NCI-H345 treated with DMSO at 0.1 percent for 48 hours (cell line): ENCODE results near the gene SLC6A18.

ENCODE experiments used
- DNase-seq: peaks from one replicate; lab custom pipeline; 2025; ENCODE audit not compliant: unreplicated experiment; lab: John Stamatoyannopoulos, UW

The SLC6A18 gene

DNA sequence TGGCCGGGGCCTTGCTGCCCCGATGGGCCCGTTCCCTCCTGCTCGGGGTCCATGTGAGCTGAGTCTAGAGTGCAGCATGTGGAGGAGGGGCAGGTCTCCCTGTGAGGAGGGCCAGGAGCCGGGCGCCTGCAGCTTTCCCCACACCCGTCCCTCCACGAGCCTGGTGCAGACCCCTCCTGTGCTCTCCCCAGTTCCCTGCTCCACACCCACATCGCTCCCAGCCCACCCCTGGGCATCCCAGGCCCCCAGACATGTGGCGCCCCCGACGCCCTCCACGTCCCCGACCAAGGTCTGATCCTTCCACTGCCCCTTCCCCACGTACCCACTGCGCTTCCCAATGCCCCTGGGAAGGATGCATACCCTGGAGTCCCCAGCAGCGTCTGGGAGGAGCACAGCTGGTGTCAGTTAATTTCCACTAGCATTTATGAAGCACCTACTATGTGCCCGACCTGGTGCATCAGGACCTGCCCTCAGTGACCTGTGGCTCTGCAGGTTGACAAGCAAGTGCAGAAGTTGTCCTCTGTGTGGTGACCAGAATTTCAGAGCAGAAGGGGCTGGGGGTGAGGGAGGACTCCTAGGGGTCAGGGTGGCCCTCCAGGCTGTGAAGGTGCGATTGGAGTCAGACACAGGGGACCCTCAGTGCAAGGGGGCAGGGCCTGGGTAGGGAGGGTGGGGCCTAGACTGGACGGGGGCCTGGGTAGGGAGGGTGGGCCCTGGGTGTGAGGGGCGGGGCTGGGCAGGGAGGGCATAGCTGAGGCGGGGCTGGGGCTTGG lies 10.8 kb upstream of the SLC6A18 start:
- no peak for DNase-seq

DNA sequence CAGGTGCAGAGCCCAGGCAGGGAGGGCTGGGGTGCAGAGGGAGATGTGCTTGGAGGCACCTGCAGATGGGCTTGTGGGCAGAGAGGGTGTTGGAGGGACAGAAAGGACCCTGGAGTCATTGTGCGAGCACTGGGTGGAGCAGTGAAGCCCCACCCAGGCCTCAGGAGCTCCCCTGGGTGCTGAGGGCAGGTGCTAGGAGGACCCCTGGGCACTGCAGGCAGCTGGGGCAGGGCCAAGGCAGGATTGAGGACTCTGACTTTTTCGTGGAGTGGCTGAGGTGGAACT lies 10.3 kb upstream of the SLC6A18 start:
- peak; percentile 61 for DNase-seq

DNA sequence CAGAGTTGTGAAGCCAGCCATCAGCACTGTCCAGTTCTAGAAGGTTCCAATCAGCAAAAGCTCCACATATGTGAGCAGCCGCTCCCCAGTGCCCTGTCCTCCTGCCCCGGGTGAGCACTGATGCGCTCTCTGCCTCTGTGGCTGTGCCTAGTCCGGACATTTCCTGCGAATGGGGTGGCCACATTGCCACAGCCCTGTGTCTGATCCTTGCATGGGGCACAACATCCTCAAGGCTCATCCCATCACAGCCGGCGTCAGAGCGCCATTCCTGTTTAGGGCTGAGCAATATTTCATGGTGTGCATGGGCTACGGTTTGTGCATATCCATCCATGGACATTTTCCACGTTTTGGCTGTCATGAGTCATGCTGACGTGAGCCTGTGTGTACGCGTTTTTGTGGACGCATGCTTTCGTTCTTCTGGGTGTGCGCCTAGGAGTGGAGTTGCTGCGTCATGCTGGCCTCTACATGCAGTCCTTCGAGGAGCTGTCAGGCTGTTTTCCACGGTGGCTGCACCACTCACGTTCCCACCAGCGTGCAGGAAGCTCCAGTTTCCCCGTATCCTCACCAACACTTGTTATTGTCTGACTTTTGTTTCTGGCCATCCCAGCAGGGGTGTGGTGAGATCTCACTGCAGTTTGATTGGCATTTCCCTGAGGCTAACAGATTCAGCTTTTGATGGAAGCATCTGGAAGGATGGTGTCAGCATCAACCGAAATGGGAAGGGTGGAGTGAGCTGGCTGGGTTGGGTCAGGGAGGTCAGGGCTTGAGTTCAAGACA lies 9.7 kb upstream of the SLC6A18 start:
- DNase-seq = no peak

DNA sequence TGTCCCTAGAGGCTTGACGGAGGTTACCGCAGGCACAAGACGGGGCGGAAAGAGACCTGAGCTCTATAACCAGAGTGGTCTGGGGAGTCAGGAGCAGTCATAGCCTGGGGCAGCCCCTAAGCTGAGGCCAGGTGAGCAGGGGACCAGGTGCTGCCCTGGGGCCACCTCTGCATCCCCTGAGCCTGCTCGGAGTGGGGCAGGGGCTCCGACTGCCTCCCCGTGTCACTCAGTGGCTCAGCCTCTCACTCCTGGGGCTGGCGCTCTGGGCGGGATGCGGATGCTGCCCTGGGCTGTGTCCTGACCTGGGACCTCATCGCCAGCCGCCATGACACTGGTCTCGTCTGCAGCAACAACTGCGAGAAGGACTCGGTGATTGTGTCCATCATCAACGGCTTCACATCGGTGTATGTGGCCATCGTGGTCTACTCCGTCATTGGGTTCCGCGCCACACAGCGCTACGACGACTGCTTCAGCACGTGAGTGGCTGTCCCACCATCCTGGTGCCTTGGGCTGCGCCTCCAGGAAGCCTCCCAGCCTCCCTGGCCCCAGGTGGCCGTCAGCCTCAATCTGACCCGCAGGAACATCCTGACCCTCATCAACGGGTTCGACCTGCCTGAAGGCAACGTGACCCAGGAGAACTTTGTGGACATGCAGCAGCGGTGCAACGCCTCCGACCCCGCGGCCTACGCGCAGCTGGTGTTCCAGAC lies 8.8 kb upstream of the SLC6A18 start:
- DNase-seq = no peak

DNA sequence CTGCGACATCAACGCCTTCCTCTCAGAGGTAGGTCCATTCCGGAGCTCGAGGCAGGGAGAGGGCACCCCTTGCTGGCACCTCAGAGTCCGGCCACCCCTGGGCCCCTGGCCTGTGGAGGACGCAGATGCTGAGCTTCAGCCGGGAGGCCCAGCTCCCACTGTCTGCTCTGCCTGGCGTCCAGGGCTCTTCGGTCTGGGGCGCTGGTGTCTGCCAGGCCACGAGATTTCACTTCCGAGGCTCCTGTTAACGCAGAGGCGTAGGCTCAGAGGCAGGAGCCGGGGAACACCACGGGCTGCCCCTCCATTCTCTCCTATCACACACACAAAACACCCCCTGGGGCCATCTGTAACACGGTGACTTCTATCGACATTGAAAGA lies 8.3 kb upstream of the SLC6A18 start:
- no peak for DNase-seq

DNA sequence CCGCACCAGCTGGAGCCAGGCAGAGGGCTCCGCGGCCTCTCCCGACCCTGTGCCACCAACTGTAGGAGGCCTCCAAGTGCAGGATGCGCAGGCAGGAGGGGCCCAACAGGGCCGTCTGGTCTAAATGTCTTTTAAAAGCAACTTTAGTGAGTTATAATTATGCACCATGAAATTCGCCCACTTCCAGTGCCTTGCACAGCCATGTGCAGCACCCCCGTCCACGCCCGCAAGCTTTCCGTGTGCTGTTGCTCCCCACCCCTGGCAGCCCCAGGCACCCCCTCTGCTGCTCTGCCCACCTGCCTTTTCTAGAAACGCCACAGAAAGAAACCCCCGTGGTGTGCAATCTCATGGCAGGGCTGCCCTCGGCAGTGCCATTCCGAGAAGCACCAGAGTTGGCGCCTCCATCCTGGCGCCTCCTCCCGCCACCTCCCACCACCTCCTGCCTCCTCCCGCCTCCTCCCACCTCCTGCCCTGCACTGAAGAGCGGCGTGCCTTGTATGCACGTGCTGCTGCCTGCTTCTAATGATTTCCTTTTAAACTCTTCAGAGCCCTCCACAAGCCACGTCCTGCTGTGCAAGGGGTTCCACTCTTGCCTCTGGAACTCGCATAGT lies 7.5 kb upstream of the SLC6A18 start:
- DNase-seq = no peak

DNA sequence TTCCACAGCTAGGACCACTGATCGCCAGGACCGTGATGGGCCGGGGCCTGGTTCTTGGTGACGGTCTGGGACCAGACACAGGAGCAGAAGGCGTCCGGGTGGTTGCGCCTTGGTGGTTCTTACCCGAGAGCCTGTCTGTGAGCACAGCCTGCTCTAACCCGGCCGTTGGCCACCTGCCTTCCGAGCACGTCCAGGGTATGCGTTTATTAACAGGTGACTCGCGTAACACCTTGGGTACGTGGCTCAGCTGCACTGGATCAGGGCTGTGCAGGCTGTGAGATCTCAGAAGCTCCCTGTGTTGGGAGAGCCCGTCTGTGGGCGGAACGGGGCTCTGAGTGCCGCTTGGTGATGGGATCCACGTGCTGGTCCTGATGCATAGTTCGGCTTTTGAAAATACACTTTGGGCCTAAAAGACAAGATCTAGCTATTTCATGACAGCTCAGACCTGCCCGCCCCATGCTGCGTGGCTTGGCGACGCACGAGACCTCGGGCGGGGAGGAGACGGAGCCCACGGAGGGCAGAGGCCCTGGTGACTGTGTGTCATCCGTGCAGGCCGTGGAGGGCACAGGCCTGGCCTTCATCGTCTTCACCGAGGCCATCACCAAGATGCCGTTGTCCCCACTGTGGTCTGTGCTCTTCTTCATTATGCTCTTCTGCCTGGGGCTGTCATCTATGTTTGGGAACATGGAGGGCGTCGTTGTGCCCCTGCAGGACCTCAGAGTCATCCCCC lies 6.7 kb upstream of the SLC6A18 start:
- no peak for DNase-seq

DNA sequence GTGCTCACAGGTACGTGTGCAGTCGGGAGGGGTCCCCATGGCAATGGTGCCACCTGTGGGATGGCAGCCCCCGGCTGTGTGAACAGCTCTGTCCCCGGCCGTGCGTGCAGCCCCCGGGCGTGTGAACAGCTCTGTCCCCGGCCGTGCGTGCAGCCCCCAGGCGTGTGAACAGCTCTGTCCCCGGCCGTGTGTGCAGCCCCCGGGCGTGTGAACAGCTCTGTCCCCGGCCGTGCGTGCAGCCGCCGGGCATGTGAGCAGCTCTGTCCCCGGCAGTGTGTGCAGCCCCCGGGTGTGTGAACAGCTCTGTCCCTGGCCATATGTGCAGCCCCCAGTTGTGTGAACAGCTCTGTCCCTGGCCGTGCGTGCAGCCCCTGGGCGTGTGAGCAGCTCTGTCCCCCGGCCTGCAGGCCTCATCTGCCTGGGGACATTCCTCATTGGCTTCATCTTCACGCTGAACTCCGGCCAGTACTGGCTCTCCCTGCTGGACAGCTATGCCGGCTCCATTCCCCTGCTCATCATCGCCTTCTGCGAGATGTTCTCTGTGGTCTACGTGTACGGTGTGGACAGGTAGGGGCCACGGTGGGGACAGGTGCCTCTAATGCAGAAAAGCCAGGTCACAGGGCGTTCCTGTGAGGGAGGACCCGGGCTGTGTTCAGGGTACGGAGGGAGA lies 5.9 kb upstream of the SLC6A18 start:
- no peak for DNase-seq

DNA sequence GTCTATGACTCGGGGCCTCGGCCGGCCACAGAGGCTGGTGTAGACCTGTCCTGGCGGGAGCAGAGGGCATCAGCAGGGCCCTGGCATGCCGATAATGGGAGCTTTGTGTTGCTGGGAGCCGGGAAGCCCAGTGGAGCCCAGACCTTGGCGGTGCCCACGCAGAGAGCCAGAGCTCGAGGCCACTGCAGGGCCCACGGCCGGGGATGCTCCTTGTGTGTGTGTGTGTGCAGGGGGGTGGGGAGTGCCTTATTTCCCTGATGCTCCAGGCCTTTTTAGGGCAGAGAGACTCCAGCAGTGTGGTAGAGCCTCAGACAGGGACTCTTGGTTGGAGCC lies 5.4 kb upstream of the SLC6A18 start:
- DNase-seq = no peak

DNA sequence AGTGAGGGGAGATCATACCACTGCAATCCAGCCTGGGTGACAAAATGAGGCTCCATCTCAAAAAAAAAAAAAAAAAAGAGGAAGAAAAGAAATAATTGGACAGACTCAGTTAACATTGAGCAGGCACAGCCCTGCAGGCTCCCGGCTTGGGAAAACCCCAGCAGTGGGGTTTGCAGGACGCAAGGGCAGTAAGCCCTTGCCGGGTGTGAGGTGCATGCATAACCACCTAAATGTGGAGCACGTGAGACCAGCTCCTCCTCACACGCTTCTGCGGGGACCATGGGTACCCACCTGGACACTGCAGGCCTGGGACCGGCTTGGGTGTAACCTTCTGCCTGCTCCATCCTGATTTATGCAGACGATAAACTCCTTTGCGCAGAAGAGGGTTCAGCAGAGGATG lies 4.8 kb upstream of the SLC6A18 start:
- DNase-seq = no peak

DNA sequence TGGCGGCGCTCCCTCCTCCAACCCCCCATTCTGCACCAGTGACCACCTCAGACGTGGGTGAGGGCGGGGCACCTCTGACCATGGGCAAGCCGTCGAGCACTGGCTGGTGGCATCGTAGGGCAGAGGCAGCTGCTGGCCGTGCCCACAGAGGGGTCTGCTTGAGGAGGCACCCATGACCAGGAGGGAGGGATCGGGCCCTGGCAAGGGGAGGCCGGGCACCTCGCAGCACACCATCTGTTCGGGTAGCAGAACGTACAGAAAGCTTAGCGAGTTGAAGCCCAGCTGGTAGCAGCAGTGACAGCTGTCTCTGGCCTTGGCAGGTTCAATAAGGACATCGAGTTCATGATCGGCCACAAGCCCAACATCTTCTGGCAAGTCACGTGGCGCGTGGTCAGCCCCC lies 4.3 kb upstream of the SLC6A18 start:
- no peak for DNase-seq

DNA sequence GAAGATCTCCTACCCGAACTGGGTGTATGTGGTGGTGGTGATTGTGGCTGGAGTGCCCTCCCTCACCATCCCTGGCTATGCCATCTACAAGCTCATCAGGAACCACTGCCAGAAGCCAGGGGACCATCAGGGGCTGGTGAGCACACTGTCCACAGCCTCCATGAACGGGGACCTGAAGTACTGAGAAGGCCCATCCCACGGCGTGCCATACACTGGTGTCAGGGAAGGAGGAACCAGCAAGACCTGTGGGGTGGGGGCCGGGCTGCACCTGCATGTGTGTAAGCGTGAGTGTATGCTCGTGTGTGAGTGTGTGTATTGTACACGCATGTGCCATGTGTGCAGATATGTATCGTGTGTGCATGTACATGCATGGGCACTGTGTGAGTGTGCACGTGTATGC lies 3.5 kb upstream of the SLC6A18 start:
- DNase-seq = no peak

DNA sequence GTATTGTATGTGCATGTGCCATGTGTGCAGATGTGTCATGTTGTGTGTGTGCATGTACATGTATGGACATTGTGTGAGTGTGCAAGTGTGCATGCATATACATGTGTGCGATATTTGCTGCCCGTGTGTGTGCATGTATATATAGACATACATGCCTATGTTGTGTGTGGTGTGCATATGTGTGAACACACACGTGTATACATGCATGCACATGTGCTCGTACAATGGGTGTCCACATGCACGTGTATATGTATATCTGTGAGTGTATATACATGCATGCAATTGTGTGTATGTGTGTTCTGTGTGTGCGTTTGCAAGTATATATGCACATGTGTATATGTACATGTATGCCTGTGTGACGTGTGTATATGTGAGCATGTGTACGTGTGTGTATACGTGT lies 3.0 kb upstream of the SLC6A18 start:
- DNase-seq = no peak

DNA sequence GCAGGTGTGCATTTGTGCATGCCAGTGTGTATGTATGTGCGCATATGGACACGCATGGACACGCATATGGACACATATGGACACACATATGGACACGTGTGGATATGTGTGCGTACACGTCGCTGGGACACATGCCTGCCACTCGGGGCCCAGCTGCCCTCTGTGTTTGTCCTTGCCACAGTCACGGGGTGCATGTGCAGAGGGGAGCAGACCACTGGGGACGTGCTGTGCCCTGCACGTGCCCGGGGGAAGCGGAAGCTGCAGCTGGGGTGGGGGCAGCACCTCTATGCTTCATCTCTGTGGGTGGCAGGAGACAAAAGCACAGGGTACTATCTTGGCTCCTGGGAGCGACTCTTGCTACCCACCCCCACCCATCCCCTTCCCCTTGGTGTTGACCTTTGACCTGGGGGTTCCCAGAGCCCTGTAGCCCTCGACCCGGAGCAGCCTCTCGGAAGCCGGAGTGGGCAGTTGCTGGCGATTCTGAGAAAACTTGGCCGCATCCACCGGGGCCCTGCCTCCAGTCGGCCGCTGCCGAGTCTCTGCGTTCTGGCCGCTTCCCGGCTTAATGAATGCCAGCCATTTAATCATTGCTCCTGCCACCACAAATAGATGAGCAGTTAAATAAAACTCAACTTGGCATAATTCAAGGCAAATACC lies 2.4 kb upstream of the SLC6A18 start:
- DNase-seq = no peak

DNA sequence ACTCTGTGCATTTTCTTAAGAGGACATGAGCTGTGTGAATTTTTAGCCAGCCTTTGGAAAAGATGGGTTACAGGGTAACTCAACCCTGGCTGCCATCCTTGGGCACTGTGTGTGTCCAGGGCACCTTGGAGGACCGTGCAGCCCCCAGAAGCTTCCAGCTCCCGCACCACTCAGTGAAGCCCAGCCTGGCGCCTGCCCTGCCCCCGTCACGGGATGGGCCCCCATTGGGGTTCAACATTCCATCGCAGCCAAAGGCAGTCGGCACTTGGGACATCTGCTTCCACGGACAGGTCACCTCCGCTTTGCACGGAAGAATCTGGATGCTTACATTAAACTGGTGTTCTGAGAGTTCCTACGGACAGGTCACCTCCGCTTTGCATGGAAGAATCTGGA lies 1.9 kb upstream of the SLC6A18 start:
- no peak for DNase-seq

DNA sequence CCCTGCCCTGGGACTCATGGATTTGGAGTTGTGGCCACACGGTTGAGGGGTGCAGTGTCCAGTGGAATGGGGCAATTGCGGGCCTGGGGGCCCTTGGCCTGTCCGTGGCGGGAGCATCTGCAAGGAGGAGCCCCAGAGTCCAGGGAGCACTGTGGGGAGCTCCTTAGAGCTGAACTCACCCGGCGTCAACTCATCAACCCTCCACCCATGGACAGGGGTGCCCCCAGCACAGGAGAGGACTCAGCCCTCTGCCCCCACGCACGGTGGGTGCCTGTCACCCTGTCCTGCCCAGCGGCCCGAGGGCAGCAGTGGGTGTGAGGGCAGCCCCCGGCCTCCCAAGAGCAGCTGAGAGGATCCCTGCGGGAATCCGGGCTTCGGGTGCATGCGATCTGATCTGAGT lies 550 bp upstream of the SLC6A18 start:
- DNase-seq = no peak

DNA sequence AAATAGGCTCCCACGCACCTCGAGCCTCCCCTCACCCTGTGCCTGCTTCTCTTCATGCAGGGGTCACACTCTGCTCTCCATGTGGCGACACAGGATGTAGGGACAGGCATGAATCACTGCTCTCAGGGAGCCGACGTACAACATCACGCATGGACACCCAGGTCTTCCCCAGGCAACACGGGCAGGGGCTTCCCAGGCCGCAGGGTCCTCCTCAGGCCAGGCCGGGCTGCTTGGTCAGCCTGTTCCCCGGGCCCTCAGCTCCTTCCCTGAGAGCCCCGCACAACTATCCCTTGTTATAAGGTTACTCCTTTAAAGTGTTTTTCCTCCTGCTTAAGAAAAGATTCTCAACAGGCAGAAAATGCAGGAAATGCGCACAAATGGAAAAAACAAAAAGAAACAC lies 1.1 kb downstream of the SLC6A18 start:
- DNase-seq = no peak

DNA sequence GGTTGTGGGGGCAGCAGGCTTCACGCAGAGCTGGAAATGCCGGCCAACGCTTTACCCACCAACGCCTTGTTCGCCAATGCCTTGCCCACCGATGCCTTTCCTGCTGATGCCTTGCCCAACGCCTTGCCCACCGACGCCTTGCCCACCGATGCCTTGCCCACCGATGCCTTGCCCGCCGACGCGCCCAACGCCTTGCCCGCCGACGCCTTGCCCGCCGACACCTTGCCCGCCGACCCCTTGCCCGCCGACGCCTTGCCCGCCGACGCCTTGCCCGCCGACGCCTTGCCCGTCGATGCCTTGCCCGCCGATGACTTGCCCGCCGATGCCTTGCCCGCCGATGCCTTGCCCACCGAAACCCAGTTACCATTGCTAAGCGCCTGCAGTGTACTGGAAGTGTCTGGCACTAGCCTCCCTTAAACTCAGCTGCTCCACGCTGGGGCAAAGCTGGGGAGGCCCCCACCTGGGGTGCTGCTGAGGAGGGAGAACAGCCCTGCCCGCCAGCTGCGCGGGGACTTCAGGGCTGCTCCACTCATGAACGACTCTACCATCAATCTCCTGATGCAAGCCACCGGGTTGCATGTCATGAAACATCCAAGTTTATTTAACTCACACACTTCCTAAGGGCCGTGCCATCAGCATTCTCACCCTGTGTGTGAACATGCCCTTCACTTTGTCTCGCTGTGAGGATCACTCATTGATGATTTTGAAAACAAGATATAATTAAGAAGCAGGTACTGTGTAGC lies 1.8 kb downstream of the SLC6A18 start:
- no peak for DNase-seq

DNA sequence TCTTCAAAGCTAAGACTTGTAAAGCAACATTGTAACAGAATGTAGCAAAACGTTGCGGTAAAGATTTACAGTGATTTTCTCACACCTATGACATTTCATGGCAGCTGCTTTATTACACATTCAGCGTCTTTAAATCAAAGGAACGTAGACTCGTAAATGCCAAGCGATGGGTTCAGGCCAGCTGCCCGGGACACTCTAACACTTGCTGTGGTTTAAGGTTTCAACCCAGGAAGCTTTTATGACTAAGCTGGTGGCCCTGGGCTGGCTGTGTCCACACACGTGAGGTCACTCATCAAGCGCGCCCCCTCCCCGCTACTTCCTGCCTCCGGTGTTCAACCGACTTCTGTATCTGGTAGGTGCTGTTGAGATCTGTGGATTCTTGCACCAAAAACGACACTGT lies 2.5 kb downstream of the SLC6A18 start:
- no peak for DNase-seq

DNA sequence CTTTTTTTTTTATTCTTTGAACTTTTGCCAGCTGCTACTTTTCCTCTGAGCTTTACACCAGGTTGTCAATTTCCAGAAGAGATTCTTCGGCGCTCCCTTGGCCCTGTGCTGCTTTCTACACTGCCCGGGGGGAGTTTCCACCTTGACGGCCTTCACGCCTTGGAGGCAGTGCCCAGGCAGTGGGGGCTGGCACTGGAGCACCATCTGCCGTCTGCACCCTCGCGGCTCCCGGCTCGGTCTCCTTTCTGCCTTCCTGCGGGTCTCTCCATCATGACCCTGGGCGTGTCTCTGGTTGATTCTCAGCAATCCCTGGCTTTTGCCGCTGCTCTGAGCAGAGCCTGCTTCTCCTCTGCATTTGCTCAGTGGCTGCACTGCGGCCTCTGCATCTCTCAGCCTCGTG lies 2.9 kb downstream of the SLC6A18 start:
- DNase-seq = no peak
